Measurements from ENCODE around the gene KCNIP4.

The KCNIP4 gene

GRCh38 chr4:20938204-20938603, 1010.4 kb downstream of the KCNIP4 start:
- DNase-seq (ENCODE audit: low read depth) = no peak

GRCh38 chr4:20926529-20926928, 1022.0 kb downstream of the KCNIP4 start:
- no peak for DNase-seq (ENCODE audit: low read depth)

- no peak for DNase-seq (ENCODE audit: low read depth)
These were observed 1023.4 kb downstream of the KCNIP4 start for GRCh38 chr4:20925176-20925575.

DNA sequence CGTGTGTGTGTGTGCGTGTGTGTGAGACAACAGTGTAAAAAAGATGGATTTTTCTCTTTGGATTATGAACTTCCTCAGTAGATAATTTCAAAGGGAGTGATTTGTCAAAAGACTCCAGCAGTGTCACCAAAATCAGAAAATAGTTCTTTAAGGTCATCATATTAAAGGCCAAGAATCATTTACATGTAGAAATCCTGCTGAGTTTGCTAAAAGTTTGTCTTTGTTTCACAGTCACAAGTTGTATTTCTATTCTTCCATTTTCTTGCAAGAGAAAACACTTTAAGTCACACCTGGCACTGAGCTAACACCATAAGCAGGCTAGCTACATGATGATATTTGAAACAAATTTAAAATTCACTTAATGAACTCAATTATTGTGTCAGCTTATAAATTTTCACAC, 1025.6 kb downstream of the KCNIP4 start:
- DNase-seq (ENCODE audit: low read depth) = no peak

GRCh38 chr4:20916106-20916505, 1032.5 kb downstream of the KCNIP4 start:
- no peak for DNase-seq (ENCODE audit: low read depth)

- DNase-seq (ENCODE audit: low read depth) = no peak
These were observed 1043.6 kb downstream of the KCNIP4 start for GRCh38 chr4:20904966-20905365.

DNA sequence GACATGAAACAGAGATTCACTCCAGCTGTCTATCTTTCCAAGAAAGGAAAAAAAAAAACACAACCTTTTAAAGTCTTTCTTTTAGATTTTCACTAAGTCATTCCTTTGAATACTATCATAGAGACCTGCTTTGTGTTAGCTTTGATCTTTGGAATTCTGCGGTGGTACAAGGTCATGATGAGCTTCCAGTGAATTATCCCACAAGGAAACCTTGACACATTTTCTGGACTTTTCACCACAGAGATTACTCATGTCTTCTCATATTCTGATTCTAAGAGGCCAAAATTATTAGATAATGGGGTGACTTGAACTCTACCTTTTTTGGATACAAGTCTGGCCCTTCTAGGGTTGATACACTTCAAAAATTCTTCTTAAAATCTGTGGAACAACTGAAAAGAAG, 1046.7 kb downstream of the KCNIP4 start:
- DNase-seq (ENCODE audit: low read depth) = no peak

- no peak for DNase-seq (ENCODE audit: low read depth)
These were observed 1049.0 kb downstream of the KCNIP4 start for GRCh38 chr4:20899591-20899990.

GRCh38 chr4:20895988-20896387, 1052.6 kb downstream of the KCNIP4 start:
- no peak for DNase-seq (ENCODE audit: low read depth)

DNA sequence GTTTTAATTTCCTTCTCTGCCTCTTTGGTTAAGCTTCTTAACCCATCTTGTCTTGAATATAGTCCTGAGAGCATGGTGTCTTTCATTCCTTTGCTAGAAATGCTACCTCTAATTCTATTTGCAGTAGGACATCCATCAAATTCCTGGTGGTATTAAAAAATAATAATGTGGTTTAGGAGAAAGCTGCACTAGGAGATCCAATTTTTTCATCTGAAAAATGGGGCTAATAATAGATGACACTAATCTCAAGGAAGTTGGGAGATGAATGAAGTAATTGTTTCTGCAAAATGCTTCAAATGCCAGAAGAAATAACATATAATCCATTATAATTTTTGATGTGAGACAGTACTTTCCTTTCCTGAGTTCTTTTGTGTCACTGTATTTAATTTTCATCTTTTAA, 1053.4 kb downstream of the KCNIP4 start:
- DNase-seq (ENCODE audit: low read depth) = no peak

- DNase-seq (ENCODE audit: low read depth) = no peak
These were observed 1057.8 kb downstream of the KCNIP4 start for GRCh38 chr4:20890761-20891160.

DNA sequence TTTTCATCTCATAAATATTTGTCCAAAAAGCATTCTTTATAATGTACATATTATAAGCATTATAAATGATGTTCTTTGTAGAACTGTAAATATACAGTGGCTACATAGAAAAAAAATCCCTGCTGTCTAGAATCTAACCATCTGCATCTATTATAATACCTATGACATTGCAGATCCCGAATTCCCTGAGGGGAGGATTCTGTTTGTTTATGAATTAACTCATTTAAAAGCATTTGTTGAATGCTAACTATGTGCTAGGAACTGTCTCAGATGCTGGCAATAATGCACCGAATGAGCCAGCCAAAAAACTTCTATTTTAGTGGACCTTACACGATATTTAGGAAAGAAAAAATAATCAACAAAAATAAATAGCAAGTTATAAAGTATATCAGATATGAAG, 1058.7 kb downstream of the KCNIP4 start:
- no peak for DNase-seq (ENCODE audit: low read depth)

DNA sequence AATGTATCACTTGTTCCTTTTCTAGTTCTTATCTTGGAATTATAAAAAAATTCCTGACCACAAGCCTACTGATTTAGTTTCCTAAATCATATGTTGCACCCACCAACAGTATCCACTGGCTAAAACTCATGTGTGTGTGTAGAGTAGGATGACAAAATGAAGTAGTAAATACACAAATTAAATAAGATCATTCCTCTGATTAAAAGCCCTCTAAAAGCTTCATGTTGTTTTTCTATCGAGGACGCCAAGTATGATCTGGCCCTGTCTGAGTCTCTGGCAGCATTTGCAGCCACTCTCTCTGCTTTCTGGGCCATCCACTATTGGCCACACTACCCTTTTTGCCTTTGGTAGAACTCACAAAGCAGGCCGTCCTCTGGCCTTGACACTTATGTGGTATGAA, 1064.9 kb downstream of the KCNIP4 start:
- DNase-seq (ENCODE audit: low read depth) = no peak

GRCh38 chr4:20883231-20883630, 1065.3 kb downstream of the KCNIP4 start:
- no peak for DNase-seq (ENCODE audit: low read depth)

GRCh38 chr4:20882500-20882899, 1066.1 kb downstream of the KCNIP4 start:
- no peak for DNase-seq (ENCODE audit: low read depth)

DNA sequence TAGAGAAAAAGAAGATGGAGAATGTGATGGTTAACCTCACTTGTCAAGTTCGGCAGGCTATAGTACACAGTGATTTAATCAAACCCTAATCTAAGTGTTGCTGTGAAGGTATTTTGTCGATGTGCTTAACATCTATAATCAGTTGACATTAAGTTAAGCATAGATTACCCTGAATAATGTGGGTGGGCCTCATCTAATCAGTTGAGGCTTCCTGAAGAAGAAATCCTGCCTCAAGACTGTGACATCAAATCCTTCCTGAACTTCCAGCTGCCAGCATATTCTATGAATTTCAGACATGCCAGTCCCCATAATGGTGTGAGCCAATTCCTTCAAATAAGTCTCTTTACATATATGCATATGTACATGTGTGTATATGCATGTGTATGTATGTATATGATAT, 1066.9 kb downstream of the KCNIP4 start:
- DNase-seq (ENCODE audit: low read depth) = no peak

DNA sequence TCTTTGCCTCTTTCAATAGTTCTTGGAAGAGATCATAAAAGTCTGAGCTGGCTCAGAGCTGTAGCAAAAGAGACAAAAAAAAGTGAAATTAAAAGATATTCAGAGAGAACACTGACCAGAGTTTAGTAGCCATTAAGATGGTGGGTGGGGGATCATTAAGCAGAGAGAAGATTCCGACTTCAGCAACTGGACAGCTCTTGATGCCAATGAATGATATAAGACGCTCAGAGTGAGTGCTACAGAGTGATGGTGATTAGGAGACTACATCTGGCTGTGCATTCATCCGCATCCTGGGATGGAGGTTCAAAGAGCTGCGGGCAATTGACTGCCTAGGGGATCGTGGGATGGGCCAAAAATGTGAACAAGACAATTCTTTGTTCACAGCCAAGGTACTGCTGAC, 1069.8 kb downstream of the KCNIP4 start:
- DNase-seq (ENCODE audit: low read depth) = no peak

DNA sequence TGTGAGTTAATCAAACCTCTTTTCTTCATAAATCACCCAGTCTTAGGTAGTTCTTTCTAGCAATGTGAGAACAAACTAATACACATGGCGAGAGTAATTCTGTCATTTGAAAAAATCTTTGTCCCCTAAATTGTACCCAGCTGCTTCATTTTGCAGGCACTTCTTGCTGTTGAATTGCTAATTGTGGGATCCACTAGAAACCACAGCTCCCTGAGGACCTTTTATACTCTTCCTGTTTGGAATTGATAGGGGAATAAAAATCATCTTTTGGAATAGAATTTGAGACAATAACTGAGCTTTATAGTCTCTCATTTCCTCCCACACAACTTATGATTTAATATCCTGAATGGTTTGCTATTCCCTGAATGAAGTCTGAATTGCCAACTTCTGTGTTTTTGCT, 1078.1 kb downstream of the KCNIP4 start:
- DNase-seq (ENCODE audit: low read depth) = no peak

DNA sequence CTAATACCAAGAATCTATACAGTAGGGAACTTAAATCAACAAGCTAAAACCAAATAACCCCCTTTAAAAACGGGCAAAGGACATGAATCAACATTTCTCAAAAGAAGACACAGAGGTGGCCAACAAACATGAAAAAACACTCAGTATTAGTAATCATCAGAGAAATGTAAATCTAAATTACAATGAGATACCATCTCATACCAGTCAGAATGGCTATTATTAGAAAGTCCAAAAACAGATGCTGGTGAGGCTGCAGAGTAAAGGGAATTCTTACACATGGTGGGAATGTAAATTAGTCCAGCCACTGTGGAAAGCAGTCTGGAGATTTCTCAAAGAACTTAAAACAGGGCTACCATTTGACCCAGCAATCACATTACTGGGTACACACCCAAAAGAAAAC, 1080.5 kb downstream of the KCNIP4 start:
- DNase-seq (ENCODE audit: low read depth) = no peak

- no peak for DNase-seq (ENCODE audit: low read depth)
These were observed 1087.7 kb downstream of the KCNIP4 start for GRCh38 chr4:20860878-20861277.

GRCh38 chr4:20859097-20859781, 1089.3 kb downstream of the KCNIP4 start:
- no peak for DNase-seq (ENCODE audit: low read depth)

- DNase-seq (ENCODE audit: low read depth) = no peak
These were observed 1091.5 kb downstream of the KCNIP4 start for GRCh38 chr4:20857081-20857480.

DNA sequence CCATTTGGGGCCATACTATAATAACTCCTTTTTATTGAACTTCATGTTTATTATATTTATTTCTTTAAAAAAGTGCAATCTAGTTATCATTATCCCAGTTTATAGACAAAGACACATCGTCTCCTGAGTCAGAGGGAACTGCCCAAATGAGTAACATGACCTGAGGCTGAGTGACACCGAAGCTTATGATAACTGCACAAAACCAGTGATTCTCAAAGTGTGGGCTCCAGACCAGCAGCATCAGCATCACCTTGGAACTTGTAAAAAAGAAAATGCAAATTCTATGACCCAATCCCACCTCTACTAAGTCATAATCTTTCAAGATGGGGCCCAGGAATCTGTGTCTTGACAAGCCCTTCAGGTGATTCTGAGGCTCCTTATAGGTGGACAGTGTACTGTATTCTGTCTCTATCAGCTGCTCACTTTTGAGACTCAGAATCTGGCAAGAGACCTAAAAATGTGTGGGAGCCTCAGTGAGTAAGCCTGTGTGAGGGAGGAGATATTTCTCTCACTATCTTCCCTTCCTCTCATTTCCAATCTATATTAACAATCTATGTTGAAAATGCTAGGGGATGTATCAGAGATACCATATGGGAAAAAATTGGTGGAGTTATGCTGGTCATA, 1101.3 kb downstream of the KCNIP4 start:
- no peak for DNase-seq (ENCODE audit: low read depth)

DNA sequence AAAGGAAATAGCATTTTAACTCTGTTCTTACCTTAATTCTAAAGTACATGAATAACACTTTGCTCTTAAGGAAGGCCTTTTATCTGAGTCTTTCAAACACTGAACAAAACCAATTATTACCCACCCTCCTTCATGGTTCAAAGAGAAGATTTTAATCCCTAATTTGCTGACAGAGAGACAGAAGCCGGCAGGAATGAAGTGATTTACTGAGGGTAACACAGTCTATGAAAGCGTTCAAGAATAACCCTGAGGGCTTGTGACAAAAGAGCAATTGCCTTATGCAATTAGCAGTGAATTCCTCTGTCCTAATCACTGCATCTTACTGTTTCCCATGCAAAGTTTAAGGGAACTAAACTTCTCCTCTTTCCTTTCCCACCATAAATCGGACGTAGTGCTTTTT, 1104.3 kb downstream of the KCNIP4 start:
- DNase-seq (ENCODE audit: low read depth) = no peak
